ENCODE data around the gene PA2G4. TPM values are rescaled to one million over a fixed set of nuclear protein-coding genes. Genes with fewer than 3 reads are reported as not detected.

The PA2G4 gene
- total RNA-seq, 1 experiment from 2014 or later = 233 TPM

DNA sequence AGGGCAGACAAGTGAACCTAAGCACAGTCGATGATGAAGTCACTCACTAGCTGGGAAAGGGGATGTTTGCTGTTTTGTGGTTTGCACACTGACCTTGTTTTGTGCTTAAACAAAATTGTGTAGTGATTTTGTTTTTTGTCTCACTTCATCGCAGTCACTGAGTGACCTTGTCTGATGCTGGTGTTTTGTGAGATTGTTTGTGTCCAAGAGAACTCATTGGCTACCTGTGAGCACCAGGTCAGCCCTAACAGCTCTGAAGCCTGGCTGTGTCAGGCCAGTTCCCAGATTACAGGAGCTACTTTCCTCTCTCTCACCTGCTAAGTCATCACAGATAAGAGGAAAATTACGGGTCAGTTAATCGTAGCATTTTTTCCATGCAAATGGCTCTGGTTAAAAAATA, 19.8 kb downstream of the PA2G4 start:
- peaks cover 32% of the 10 kb centered on the region for H3K36me3 Mint-ChIP-seq (ENCODE audit: insufficient read depth, unreplicated experiment)
- H3K9me3 Mint-ChIP-seq (ENCODE audit: low read depth, unreplicated experiment) = no peaks in the 10 kb centered on the region
- intact Hi-C loops (cut with micrococcal nuclease; ENCODE audit: unreplicated experiment) = loop anchor here (10.0 kb wide), 1 partner anchor 341 kb away; the partner anchor contains the start of gene SPRYD4
- no peak for DNase-seq
- no peak overlapping the region for H3K27ac Mint-ChIP-seq (ENCODE audit: unreplicated experiment)
- H3K4me3 Mint-ChIP-seq (ENCODE audit: low read depth, unreplicated experiment) = no peak overlapping the region
- TF ChIP-seq, protein P1, sequence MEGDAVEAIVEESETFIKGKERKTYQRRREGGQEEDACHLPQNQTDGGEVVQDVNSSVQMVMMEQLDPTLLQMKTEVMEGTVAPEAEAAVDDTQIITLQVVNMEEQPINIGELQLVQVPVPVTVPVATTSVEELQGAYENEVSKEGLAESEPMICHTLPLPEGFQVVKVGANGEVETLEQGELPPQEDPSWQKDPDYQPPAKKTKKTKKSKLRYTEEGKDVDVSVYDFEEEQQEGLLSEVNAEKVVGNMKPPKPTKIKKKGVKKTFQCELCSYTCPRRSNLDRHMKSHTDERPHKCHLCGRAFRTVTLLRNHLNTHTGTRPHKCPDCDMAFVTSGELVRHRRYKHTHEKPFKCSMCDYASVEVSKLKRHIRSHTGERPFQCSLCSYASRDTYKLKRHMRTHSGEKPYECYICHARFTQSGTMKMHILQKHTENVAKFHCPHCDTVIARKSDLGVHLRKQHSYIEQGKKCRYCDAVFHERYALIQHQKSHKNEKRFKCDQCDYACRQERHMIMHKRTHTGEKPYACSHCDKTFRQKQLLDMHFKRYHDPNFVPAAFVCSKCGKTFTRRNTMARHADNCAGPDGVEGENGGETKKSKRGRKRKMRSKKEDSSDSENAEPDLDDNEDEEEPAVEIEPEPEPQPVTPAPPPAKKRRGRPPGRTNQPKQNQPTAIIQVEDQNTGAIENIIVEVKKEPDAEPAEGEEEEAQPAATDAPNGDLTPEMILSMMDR (IDR thresholded peaks at IDR 0.05; ENCODE audit: unreplicated experiment) = no peak
- CTCF ChIA-PET = interaction anchor here (0.6 to 1.2 kb wide), 3 partner anchors 38 to 66 kb away, joined by 3 to 12 read pairs (median 5); partner anchors contain the start of gene SMARCC2
- peaks cover 32% of the 10 kb centered on the region for H3K4me1 Mint-ChIP-seq (ENCODE audit: low read depth, unreplicated experiment)
- BruUV-seq (replicated peaks) = no TSS peak
- H3K27me3 Mint-ChIP-seq (ENCODE audit: unreplicated experiment) = no peaks in the 10 kb centered on the region

DNA sequence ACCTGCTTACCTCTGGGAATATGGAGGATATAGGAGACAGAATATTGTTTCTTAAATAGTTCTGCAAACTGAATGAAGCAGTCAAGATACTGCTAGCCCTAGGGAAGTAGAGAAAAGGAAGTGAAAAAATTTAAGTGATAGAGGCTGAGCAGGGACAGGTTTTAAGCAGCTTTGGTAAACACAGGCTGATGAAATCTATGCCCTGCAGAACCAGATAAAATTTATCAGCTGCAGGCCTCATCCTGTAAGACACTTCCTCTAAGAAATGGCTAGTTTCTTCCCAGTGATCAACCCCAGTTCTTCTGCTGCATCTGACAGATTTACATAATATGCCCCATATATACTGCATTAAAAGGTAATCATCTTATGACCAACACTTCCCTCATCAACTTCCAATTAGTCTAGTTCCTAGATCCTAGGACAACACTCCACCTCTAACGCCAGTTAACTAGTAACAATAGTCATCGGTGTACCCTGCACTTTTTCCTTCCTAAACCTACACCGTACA, 22.4 kb downstream of the PA2G4 start:
- peak overlapping the region; percentile 72 for H3K27ac Mint-ChIP-seq (ENCODE audit: unreplicated experiment)
- peak overlapping the region; percentile 98 for H3K4me3 Mint-ChIP-seq (ENCODE audit: low read depth, unreplicated experiment)
- peaks cover 51% of the 10 kb centered on the region for H3K36me3 Mint-ChIP-seq (ENCODE audit: insufficient read depth, unreplicated experiment)
- H3K27me3 Mint-ChIP-seq (ENCODE audit: unreplicated experiment) = no peaks in the 10 kb centered on the region
- no TSS peak for BruUV-seq (replicated peaks)
- TF ChIP-seq, protein P1 (IDR thresholded peaks at IDR 0.05; ENCODE audit: unreplicated experiment) = no peak
- H3K9me3 Mint-ChIP-seq (ENCODE audit: low read depth, unreplicated experiment) = no peaks in the 10 kb centered on the region
- intact Hi-C loops (cut with micrococcal nuclease; ENCODE audit: unreplicated experiment) = loop anchor here (2.0 to 10.0 kb wide), 3 partner anchors 32 to 338 kb away; partner anchors contain the start of genes MYL6 and SPRYD4
- CTCF ChIA-PET = interaction anchor here (0.9 to 4.8 kb wide), 5 partner anchors 9 to 337 kb away, joined by 3 to 25 read pairs (median 4); partner anchors contain the start of genes MYL6, RNF41, SMARCC2 and ZC3H10
- peaks cover 35% of the 10 kb centered on the region for H3K4me1 Mint-ChIP-seq (ENCODE audit: low read depth, unreplicated experiment)
- no peak for DNase-seq

DNA sequence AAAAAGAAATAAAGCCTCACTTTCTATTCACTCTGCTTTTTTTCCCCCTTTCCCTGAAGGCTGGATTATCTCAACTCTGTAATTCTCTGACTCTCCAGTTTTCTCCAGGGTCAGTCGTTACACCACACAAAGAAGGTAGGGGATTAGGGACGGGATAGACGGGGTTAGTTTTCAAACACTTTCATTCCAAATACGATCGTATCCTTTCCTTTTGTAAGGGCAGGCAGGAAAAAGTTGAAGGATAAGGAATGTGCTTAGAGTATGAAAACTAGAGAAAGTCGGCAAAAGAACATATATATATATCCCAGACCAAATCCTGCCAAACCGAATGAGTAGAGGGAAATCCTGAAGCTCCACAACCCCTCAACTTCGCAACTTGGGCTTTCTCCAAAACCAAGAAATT, 23.1 kb downstream of the PA2G4 start:
- H3K4me3 Mint-ChIP-seq (ENCODE audit: low read depth, unreplicated experiment) = peak overlapping the region; percentile 98
- TF ChIP-seq, protein P1 (IDR thresholded peaks at IDR 0.05; ENCODE audit: unreplicated experiment) = no peak
- no TSS peak for BruUV-seq (replicated peaks)
- intact Hi-C loops (cut with micrococcal nuclease; ENCODE audit: unreplicated experiment) = loop anchor here (2.0 to 10.0 kb wide), 3 partner anchors 31 to 337 kb away; partner anchors contain the start of genes MYL6 and SPRYD4
- H3K27me3 Mint-ChIP-seq (ENCODE audit: unreplicated experiment) = no peaks in the 10 kb centered on the region
- DNase-seq = no peak
- H3K36me3 Mint-ChIP-seq (ENCODE audit: insufficient read depth, unreplicated experiment) = peaks cover 58% of the 10 kb centered on the region
- H3K9me3 Mint-ChIP-seq (ENCODE audit: low read depth, unreplicated experiment) = no peaks in the 10 kb centered on the region
- H3K4me1 Mint-ChIP-seq (ENCODE audit: low read depth, unreplicated experiment) = peaks cover 35% of the 10 kb centered on the region
- peak overlapping the region; percentile 72 for H3K27ac Mint-ChIP-seq (ENCODE audit: unreplicated experiment)
- CTCF ChIA-PET = interaction anchor here (0.5 to 4.8 kb wide), 13 partner anchors 9 to 509 kb away, joined by 3 to 25 read pairs (median 5); partner anchors contain the start of genes ANKRD52, MYL6, MYL6B and RNF41

DNA sequence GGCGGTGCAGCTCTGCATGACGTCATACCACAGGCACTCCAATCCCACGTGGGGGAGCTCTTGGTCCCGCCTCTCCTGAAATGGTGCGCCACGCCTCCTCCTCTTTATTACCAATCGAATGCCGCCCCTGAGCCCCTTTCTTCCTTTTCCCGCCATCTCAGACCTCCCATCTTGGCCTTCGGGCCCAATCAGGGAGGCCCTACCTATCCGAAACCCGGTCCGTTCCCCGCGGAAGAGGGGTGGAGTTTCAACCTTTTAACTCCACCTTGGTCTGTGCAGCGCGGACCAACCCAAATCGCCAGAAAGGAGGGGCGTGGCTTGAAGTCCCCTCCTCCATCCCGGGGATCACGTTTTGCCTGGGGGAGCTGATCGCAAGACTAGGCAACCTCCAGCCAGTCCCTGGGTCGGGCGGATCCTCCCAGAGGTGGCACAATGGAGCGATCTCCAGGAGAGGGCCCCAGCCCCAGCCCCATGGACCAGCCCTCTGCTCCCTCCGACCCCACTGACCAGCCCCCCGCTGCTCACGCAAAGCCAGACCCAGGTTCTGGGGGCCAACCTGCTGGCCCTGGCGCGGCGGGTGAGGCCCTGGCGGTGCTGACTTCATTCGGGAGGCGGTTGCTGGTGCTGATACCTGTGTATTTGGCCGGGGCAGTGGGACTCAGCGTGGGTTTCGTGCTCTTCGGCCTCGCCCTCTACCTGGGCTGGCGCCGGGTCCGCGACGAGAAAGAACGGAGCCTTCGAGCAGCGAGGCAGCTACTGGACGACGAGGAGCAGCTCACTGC, 23.7 kb downstream of the PA2G4 start, which contains the start of gene ESYT1:
Gene ESYT1 (plus strand): TSS at position 380 of the 782 bp plus-strand sequence. CDS start 53 bp downstream, at position 433.
- peak within 1 kb of the TSS; percentile 98 for H3K4me3 Mint-ChIP-seq (ENCODE audit: low read depth, unreplicated experiment)
- peaks cover 62% of the 10 kb centered on the region for H3K36me3 Mint-ChIP-seq (ENCODE audit: insufficient read depth, unreplicated experiment)
- peak; percentile 99 for DNase-seq
- CTCF ChIA-PET = interaction anchor here (0.5 to 4.8 kb wide), 13 partner anchors 9 to 508 kb away, joined by 3 to 25 read pairs (median 5); partner anchors contain the start of genes ANKRD52, MYL6, MYL6B and RNF41
- intact Hi-C loops (cut with micrococcal nuclease; ENCODE audit: unreplicated experiment) = loop anchor here (2.0 to 10.0 kb wide), 3 partner anchors 31 to 337 kb away; partner anchors contain the start of genes MYL6 and SPRYD4
- peak within 1 kb of the TSS; percentile 72 for H3K27ac Mint-ChIP-seq (ENCODE audit: unreplicated experiment)
- H3K4me1 Mint-ChIP-seq (ENCODE audit: low read depth, unreplicated experiment) = peaks cover 35% of the 10 kb centered on the region
- H3K27me3 Mint-ChIP-seq (ENCODE audit: unreplicated experiment) = no peaks in the 10 kb centered on the region
- TF ChIP-seq, protein P1 (IDR thresholded peaks at IDR 0.05; ENCODE audit: unreplicated experiment) = no peak
- H3K9me3 Mint-ChIP-seq (ENCODE audit: low read depth, unreplicated experiment) = no peaks in the 10 kb centered on the region
- TSS peak; percentile 54 for BruUV-seq (replicated peaks)

Data from Calu3 (cell line).